ENCODE results near the gene CDK11B. TPM values are rescaled to one million over a fixed set of nuclear protein-coding genes. Genes with fewer than 3 reads are reported as not detected.
"Not testable (repeated sequence)": the region's sequence is repeated elsewhere in the genome, so short reads cannot be mapped to it uniquely, and the experiment has no call there.

CDK11B gene
- total RNA-seq, 1 experiment from 2014 or later: 4.4 TPM

DNA sequence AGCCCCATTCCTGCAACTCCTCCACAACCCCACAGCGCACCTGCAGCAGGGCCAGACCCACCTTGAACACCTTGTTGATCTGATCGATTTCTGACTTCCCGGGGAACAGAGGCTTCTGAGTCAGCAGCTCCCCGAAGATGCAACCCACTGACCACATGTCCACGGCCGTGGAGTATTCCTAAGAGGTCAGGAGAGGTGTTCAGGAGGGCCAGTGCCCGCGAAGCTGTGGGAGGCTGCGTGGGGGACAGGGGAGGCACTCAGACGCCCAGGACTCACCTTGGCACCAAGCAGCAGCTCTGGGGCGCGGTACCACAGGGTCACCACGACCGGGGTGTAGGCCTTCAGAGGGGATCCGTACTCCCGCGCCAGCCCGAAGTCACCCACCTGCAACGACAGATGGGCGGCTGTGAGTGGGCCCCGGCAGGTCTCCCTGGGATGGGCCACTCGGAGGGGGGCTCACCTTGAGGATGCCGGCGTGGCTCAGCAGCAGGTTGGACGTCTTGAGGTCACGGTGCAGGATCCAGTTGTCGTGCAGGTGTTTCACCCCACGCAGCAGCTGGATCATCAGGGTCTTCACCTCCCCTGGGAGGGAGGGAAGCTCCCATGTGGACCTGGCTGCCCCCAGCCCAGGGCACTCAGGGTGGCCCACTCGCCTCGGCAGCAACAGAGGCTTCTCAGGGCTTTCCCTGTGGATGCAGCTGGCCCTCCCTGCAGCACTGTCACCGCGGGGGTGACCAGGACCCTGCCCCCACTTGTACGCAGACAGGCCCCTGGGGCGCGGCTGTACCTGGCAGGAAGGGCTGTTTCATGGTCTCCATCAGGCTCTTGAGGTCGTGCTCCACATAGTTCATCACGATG lies 22.0 kb downstream of the CDK11B start:
- DNase-seq (ENCODE audit: low read depth, low spot score); in situ Hi-C loops (cut with HindIII; ENCODE audit: low pct_unique_long_range_greater_than_20kb, low sequenced_read_pairs): not testable (repeated sequence)

DNA sequence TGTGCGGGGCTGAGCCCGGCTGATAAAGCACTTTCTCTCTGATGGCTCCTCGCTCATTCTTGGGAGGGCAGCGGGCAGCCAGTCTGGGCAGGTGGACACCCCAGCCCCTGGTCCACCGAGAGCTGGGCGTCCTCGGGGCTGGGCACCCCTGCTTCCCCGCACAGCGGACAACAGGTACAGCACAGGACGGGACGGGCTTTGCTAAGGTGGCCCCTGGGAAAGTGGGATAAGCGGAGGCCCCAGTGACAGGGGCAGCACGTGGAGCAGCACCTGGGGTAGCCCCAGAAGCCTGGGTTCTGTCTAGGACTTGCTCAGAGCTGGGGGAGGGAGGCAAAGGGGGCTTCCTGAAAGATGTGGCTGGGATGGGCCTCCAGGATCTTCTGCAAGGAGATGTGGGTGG lies 24.2 kb downstream of the CDK11B start:
- in situ Hi-C loops (cut with HindIII; ENCODE audit: low pct_unique_long_range_greater_than_20kb, low sequenced_read_pairs); DNase-seq (ENCODE audit: low read depth, low spot score): not testable (repeated sequence)

GRCh38 chr1:1633409-1633808 lies 25.4 kb downstream of the CDK11B start:
- DNase-seq (ENCODE audit: low read depth, low spot score); in situ Hi-C loops (cut with HindIII; ENCODE audit: low pct_unique_long_range_greater_than_20kb, low sequenced_read_pairs): not testable (repeated sequence)

GRCh38 chr1:1631782-1632420 lies 26.9 kb downstream of the CDK11B start, which contains the start of gene MMP23B:
TSS of gene MMP23B (plus strand) at chr1:1632173. CDS start at chr1:1632219, 46 bp downstream.
- no peak for DNase-seq (ENCODE audit: low read depth, low spot score)
- in situ Hi-C loops (cut with HindIII; ENCODE audit: low pct_unique_long_range_greater_than_20kb, low sequenced_read_pairs): no loop called here

DNA sequence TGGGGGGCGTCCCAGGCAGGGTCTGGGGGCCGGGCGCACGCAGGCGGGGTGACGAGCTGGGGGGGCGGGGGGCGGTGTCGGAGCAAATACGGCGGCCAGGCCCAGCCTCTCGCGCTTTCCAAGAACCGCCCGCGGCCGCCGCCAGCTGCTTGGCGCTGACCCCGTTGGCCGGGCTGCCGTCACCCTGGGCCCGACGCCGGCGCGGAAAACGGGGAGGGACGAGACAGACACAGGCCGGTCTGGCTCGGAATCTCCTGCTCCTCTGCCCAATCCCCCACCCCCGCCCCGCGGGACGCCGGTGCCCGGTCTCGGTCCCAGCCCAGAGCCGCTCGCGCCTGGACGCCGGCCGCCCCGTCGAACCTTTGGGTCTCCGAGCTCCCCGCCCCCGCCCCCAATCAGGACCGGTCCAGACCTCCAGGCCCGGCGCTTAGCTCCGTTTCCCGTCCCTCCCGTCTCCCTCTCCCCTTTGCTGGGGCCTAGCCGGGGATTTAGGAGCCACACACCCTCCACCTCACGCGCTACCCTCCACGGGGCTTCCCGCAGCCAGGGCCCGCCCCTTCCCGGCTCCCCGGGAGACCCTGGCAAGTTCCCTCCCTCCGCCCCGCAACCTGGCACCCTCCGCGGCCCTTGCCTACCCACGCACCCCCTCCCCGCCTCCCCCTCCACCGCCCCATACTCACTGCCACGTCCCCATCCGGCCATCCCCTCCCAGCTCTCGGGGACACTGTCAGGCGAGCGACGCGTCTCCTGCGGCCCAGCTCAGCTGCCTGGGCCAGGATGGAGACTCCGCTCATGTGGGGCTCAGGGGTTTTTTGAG lies 27.6 kb downstream of the CDK11B start:
- no peak for DNase-seq (ENCODE audit: low read depth, low spot score)
- in situ Hi-C loops (cut with HindIII; ENCODE audit: low pct_unique_long_range_greater_than_20kb, low sequenced_read_pairs): no loop called here

DNA sequence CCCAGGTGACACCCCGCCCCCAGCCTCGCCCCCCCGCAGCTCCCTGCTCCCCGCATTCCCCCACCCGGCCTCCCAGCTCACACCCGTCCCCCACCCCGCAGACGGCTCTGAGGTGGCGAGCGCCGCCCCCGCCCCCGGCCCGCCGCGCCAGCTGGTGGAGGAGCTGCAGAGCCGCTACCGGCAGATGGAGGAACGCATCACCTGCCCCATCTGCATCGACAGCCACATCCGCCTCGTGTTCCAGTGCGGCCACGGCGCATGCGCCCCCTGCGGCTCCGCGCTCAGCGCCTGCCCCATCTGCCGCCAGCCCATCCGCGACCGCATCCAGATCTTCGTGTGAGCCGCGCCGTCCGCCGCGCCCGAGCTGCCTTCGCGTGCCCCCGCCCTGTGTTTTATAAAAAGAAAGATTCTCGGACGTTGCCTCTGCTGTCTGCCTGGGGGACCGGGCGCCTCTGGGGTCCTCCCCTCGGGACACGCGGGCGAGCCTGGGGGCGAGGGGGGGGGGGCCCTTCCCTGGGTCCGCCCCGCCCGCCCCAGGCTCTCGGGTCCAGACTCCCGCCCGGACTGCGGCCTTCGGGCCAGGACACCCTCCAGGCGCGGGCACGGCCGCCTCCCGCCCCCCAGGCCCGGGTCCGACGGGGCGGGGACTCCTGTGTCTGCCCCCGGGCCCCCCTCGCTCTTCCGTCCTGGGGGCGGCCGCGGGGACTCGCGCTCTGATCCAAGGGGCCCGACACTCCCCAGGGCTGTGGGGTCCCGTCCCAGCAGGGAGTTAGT lies 28.4 kb downstream of the CDK11B start:
- in situ Hi-C loops (cut with HindIII; ENCODE audit: low pct_unique_long_range_greater_than_20kb, low sequenced_read_pairs): no loop called here
- no peak for DNase-seq (ENCODE audit: low read depth, low spot score)

DNA sequence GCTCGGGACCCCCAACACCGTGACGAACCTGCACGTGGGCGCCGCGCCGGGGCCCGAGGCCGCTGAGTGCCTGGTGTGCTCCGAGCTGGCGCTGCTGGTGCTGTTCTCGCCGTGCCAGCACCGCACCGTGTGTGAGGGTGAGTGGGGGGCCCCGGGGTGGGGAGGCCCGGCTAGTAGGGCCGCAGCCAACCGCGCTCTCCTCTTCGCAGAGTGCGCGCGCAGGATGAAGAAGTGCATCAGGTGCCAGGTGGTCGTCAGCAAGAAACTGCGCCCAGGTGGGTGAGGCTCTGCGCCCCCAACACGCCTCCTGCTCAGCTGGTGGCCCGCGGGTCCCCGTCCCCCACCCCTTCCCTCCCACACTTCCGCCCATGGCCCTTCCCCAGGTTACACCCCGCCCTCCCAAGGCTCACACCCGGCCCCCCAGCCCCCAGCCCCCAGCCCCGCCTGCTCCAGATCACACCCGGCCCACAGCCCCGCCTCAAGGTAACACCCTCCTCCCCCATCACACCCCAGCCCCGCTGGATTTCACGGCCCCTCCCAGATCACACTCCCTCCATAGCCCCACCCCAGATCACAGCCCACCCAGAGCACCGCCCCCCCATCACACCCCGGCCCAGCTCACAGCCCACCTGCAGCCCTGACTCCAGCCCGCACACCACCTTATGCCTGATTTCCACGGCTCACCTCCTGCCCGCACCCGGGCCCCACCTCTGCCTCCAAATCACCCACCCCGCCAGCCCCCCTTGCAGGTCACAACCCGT lies 29.2 kb downstream of the CDK11B start:
- in situ Hi-C loops (cut with HindIII; ENCODE audit: low pct_unique_long_range_greater_than_20kb, low sequenced_read_pairs): no loop called here
- no peak for DNase-seq (ENCODE audit: low read depth, low spot score)

GRCh38 chr1:1628754-1629429 lies 29.9 kb downstream of the CDK11B start:
- in situ Hi-C loops (cut with HindIII; ENCODE audit: low pct_unique_long_range_greater_than_20kb, low sequenced_read_pairs): no loop called here
- DNase-seq (ENCODE audit: low read depth, low spot score): no peak

GRCh38 chr1:1627829-1628753 lies 30.7 kb downstream of the CDK11B start:
- no peak for DNase-seq (ENCODE audit: low read depth, low spot score)
- in situ Hi-C loops (cut with HindIII; ENCODE audit: low pct_unique_long_range_greater_than_20kb, low sequenced_read_pairs): no loop called here

DNA sequence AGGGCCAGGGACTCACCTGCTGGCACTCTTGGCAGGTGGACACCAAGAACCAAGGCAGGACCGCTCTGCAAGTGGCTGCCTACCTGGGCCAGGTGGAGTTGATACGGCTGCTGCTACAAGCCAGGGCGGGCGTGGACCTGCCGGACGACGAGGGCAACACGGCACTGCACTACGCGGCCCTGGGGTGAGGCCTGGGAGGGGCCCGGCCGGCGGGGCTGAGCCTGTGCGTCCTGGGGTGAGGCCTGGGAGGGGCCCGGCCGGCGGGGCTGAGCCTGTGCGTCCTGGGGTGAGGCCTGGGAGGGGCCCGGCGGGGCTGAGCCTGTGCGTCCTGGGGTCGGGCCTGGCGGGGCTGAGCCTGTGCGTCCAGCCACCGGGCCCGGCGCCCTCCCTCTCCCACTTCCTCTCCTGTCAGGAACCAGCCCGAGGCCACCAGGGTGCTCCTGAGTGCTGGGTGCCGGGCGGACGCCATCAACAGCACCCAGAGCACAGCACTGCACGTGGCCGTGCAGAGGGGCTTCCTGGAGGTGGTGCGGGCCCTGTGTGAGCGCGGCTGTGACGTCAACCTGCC lies 31.5 kb downstream of the CDK11B start:
- in situ Hi-C loops (cut with HindIII; ENCODE audit: low pct_unique_long_range_greater_than_20kb, low sequenced_read_pairs): no loop called here
- DNase-seq (ENCODE audit: low read depth, low spot score): no peak

- in situ Hi-C loops (cut with HindIII; ENCODE audit: low pct_unique_long_range_greater_than_20kb, low sequenced_read_pairs): no loop called here
- DNase-seq (ENCODE audit: low read depth, low spot score): no peak
Measured at GRCh38 chr1:1626207-1627141, 32.3 kb downstream of the CDK11B start.

GRCh38 chr1:1625824-1626206 lies 33.0 kb downstream of the CDK11B start:
- DNase-seq (ENCODE audit: low read depth, low spot score): no peak
- in situ Hi-C loops (cut with HindIII; ENCODE audit: low pct_unique_long_range_greater_than_20kb, low sequenced_read_pairs): no loop called here

- in situ Hi-C loops (cut with HindIII; ENCODE audit: low pct_unique_long_range_greater_than_20kb, low sequenced_read_pairs): no loop called here
- DNase-seq (ENCODE audit: low read depth, low spot score): no peak
Measured at GRCh38 chr1:1625404-1625775, 33.4 kb downstream of the CDK11B start.
